HepG2 (cell line): ENCODE measurements around the gene C5orf15. TPM values are rescaled to one million over a fixed set of nuclear protein-coding genes. Genes with fewer than 3 reads are reported as not detected.

ENCODE experiments used
- ZNF318 ChIP-seq: sonication (generic); formaldehyde crosslinking; IDR thresholded peaks from 2 replicates; pipeline ENCODE4 v1.4.0; 2020; ENCODE audit warnings: mild to moderate bottlenecking, missing genetic modification reagents
- ZNF460 ChIP-seq: sonication (generic); formaldehyde crosslinking; IDR thresholded peaks from 2 replicates; pipeline ENCODE4 v1.5.1; 2020; ENCODE audit warnings: missing genetic modification reagents, mild to moderate bottlenecking, borderline replicate concordance
- polyA plus RNA-seq, 8 experiments: library from polyadenylated mRNA; depleted of rRNA in 3 of 8; stranded (reverse) in 7 of 8; unstranded in 1 of 8; fragments of >200 nt; fragmentation: Illumina TruSeq in 4 of 8; extraction: Trizol in 4 of 8; gene quantifications; 2 replicates each; pipeline versions ENCODE4 v1.2.1 to v1.2.3, GENCODE V29; 2011 to 2016; ENCODE audit warnings: low read depth in 4 of 8, missing spikeins in 1 of 8, mixed read lengths in 1 of 8; ENCODE audit not compliant: insufficient read depth in 1 of 8
- total RNA-seq, 5 experiments: library from RNA; depleted of rRNA; stranded (reverse); fragments of >200 nt; fragmentation: Illumina TruSeq; extraction: Trizol; gene quantifications; 2 replicates each; pipeline ENCODE4 v1.2.3, GENCODE V29; 2016; ENCODE audit warnings: low read depth in 1 of 5

The C5orf15 gene
- total and polyA plus RNA-seq, 2 of the 13 experiments (the other 11 are each of a cell fraction or from before 2014, with no cell fraction given), result 58.5 to 82.7 TPM

- TF ChIP-seq ZNF318 (CRISPR knock-in tag), result no peak
- TF ChIP-seq ZNF460 (CRISPR knock-in tag), result no peak
Measured at GRCh38 chr5:133945568-133945967, 22.9 kb downstream of the C5orf15 start (continued).
